ENCODE results near the gene AOPEP.

AOPEP gene

DNA sequence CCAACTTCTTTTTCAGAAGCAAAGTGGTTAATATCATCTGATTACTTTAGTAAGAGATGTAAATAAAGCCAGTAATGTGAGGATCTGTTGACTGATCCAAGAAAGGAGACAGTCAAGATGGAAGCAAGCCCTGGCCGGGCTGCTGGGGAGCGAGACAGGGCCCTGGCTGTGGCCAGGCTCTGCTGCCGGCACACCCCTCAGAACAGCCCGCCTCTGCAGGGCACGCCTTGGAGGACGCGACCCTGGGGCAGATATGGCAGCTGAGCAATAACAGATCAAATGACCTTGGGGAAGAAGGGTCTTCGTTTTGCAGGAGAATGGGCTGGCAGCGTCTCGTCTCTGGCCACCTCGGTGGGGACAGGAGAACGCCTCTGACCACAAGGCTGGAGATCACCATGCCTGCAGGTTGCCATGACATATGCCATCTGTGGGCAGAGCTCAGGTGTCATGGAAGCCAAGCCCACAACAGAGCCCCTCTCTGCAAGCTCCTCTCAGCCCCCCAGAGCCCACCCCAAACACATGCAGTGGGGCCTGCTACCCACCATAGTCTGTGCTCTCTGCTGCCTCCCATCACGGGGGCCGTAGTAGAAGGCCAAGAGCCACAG lies 384.5 kb downstream of the AOPEP start:
- Histone ChIP-seq H3K9ac (ENCODE audit: low read length) (no peak overlapping the region), H3K79me2 (ENCODE audit: low read length) (no peaks in the 10 kb centered on the region), H2AFZ (ENCODE audit: low read depth, low read length) (no peak overlapping the region), H4K20me1 (ENCODE audit: insufficient read depth, low read length) (no peaks in the 10 kb centered on the region), H3K27ac (ENCODE audit: low read length) (no peak overlapping the region), H3K9me3 (ENCODE audit: insufficient read depth, low read length) (no peaks in the 10 kb centered on the region), H3K27me3 (ENCODE audit: low read depth, low read length) (no peaks in the 10 kb centered on the region), H3K36me3 (replicated peaks; ENCODE audit: low read depth, low read length) (peaks cover 10% of the 10 kb centered on the region), H3K4me2 (ENCODE audit: low read length) (no peak overlapping the region), H3K4me3 (ENCODE audit: low read length) (no peak overlapping the region), H3K4me1 (ENCODE audit: low read length) (peaks cover 18% of the 10 kb centered on the region)
- no peak for TF ChIP-seq EZH2phosphoT487 (IDR thresholded peaks at IDR 0.05; ENCODE audit: low read depth)
- TF ChIP-seq, protein P1, sequence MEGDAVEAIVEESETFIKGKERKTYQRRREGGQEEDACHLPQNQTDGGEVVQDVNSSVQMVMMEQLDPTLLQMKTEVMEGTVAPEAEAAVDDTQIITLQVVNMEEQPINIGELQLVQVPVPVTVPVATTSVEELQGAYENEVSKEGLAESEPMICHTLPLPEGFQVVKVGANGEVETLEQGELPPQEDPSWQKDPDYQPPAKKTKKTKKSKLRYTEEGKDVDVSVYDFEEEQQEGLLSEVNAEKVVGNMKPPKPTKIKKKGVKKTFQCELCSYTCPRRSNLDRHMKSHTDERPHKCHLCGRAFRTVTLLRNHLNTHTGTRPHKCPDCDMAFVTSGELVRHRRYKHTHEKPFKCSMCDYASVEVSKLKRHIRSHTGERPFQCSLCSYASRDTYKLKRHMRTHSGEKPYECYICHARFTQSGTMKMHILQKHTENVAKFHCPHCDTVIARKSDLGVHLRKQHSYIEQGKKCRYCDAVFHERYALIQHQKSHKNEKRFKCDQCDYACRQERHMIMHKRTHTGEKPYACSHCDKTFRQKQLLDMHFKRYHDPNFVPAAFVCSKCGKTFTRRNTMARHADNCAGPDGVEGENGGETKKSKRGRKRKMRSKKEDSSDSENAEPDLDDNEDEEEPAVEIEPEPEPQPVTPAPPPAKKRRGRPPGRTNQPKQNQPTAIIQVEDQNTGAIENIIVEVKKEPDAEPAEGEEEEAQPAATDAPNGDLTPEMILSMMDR (IDR thresholded peaks at IDR 0.05; ENCODE audit: low read depth, low read length): no peak

DNA sequence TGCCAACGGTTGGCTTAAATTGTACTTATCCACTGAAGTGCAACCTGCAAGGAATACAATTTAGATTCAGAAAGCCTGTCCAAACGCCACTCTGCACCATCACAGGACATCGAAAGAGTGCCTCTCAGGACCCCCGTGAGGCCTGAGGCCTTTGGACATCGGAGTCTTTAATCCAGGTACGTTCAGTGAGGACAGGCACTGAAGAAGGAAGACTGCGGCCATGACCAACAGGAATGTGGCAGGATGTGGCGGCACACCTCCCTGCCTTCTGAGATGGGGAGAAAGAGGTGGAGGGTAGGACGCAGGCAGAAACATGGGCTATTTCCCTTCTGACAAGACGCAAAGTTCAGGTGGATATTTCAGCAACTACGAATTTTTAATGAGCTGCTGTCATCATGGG lies 385.2 kb downstream of the AOPEP start:
- no peaks in the 10 kb centered on the region for H3K27me3 ChIP-seq (ENCODE audit: low read depth, low read length)
- H3K9ac ChIP-seq (ENCODE audit: low read length): no peak overlapping the region
- no peak overlapping the region for H3K4me2 ChIP-seq (ENCODE audit: low read length)
- no peak overlapping the region for H3K4me3 ChIP-seq (ENCODE audit: low read length)
- no peak overlapping the region for H3K27ac ChIP-seq (ENCODE audit: low read length)
- no peaks in the 10 kb centered on the region for H3K79me2 ChIP-seq (ENCODE audit: low read length)
- peaks cover 10% of the 10 kb centered on the region for H3K36me3 ChIP-seq (replicated peaks; ENCODE audit: low read depth, low read length)
- no peak overlapping the region for H2AFZ ChIP-seq (ENCODE audit: low read depth, low read length)
- H4K20me1 ChIP-seq (ENCODE audit: insufficient read depth, low read length): no peaks in the 10 kb centered on the region
- H3K4me1 ChIP-seq (ENCODE audit: low read length): peaks cover 25% of the 10 kb centered on the region
- no peaks in the 10 kb centered on the region for H3K9me3 ChIP-seq (ENCODE audit: insufficient read depth, low read length)
- TF ChIP-seq EZH2phosphoT487 (IDR thresholded peaks at IDR 0.05; ENCODE audit: low read depth): no peak
- TF ChIP-seq, protein P1 (IDR thresholded peaks at IDR 0.05; ENCODE audit: low read depth, low read length): no peak

DNA sequence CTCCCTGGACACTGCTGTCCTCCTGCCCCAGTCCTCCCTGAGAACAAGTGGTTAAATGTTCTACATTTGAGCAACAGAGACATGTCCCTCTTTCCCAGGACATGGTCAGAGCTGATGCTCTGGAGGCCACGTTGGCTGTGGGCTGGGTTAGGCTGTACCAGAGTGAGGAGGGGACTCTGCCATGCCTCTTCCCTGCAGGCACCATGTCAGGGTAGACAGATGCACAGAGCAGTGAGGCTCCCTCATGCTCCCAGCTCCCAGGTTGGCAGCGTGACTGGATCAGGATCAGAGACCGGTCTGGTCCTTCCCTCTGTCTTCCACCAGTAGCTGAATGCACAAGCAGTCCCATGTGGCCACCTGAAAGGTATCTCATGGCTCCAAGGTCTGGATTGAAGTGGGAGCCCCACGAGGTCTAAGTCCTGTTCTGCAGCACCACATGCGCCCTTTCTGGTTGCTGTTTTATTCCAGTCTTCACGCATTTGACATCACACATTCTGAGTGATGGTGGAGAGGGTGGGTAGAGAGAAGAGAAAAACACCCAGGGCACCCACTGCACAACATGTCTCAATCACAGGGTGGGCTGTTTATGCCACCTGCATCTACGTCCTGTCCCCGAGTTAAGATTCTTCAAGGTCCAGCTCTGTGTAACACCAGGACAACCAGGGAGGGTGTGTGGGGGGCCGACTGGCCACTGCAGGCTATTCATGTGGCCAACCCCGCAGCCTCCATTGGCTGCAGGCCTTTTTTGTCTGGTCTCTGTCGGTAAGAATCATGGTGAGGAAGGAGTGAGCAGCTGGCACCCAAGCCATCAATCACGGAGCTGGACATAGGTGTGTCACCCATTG lies 386.2 kb downstream of the AOPEP start:
- Histone ChIP-seq H3K27ac (ENCODE audit: low read length) (no peak overlapping the region), H3K4me3 (ENCODE audit: low read length) (no peak overlapping the region), H2AFZ (ENCODE audit: low read depth, low read length) (no peak overlapping the region), H3K36me3 (replicated peaks; ENCODE audit: low read depth, low read length) (peaks cover 10% of the 10 kb centered on the region), H3K9ac (ENCODE audit: low read length) (no peak overlapping the region), H3K4me2 (ENCODE audit: low read length) (no peak overlapping the region), H3K27me3 (ENCODE audit: low read depth, low read length) (no peaks in the 10 kb centered on the region), H3K79me2 (ENCODE audit: low read length) (no peaks in the 10 kb centered on the region), H3K9me3 (ENCODE audit: insufficient read depth, low read length) (no peaks in the 10 kb centered on the region), H4K20me1 (ENCODE audit: insufficient read depth, low read length) (no peaks in the 10 kb centered on the region), H3K4me1 (ENCODE audit: low read length) (peaks cover 32% of the 10 kb centered on the region)
- TF ChIP-seq, protein P1 (IDR thresholded peaks at IDR 0.05; ENCODE audit: low read depth, low read length): no peak
- TF ChIP-seq EZH2phosphoT487 (IDR thresholded peaks at IDR 0.05; ENCODE audit: low read depth): no peak

DNA sequence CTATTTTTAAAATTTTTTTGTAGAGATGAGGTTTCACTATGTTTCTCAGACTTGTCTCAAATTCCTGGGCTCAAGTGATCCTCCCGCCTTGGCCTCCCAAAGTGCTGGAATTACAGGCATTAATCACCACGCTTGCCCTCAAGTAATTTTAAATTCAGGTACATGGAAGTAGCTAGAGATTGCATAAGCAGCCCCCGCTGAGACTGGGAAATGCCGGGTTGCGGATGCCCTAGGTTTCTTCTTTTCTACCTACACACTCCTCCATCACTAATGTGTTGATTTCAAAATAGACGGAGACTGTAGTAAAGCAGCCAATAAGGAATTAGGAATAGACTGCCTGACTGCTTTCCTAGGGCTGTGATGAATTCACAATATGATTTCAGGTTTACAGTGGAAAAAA lies 388.6 kb downstream of the AOPEP start:
- TF ChIP-seq EZH2phosphoT487 (IDR thresholded peaks at IDR 0.05; ENCODE audit: low read depth): no peak
- TF ChIP-seq, protein P1 (IDR thresholded peaks at IDR 0.05; ENCODE audit: low read depth, low read length): no peak
- Histone ChIP-seq H3K36me3 (replicated peaks; ENCODE audit: low read depth, low read length) (peaks cover 10% of the 10 kb centered on the region), H4K20me1 (ENCODE audit: insufficient read depth, low read length) (no peaks in the 10 kb centered on the region), H3K79me2 (ENCODE audit: low read length) (no peaks in the 10 kb centered on the region), H2AFZ (ENCODE audit: low read depth, low read length) (no peak overlapping the region), H3K9me3 (ENCODE audit: insufficient read depth, low read length) (no peaks in the 10 kb centered on the region), H3K27ac (ENCODE audit: low read length) (peak overlapping the region; percentile 81), H3K27me3 (ENCODE audit: low read depth, low read length) (no peaks in the 10 kb centered on the region), H3K4me2 (ENCODE audit: low read length) (peak overlapping the region; percentile 73), H3K4me1 (ENCODE audit: low read length) (peaks cover 37% of the 10 kb centered on the region), H3K9ac (ENCODE audit: low read length) (0 out of 2 replicates have a peak overlapping the region, but pooled peaks have one; percentile 29), H3K4me3 (ENCODE audit: low read length) (peak overlapping the region; percentile 60)

Measured in OCI-LY3 (cell line).